GM21576 (cell line): Measurements from ENCODE around the gene FAM151B.
A peak's percentile ranks its signal among the peaks of the same experiment; 100 is the strongest.
"Not testable (repeated sequence)": the region's sequence is repeated elsewhere in the genome, so short reads cannot be mapped to it uniquely, and the experiment has no call there.

Source experiments
- ATAC-seq: cut with Tn5 transposase; IDR thresholded peaks from one replicate; pipeline ENCODE4 v1.9.1; 2021; ENCODE audit warnings: mild to moderate bottlenecking, moderate library complexity; ENCODE audit not compliant: unreplicated experiment

The FAM151B gene

GRCh38 chr5:80487829-80488721, at the start of gene FAM151B:
Gene FAM151B (plus strand): TSS chr5:80488100. CDS start chr5:80488124, 24 bp downstream.
- peak; percentile 88 for ATAC-seq

- no peak for ATAC-seq
Measured at GRCh38 chr5:80438739-80439138, 49.2 kb upstream of the FAM151B start.

GRCh38 chr5:80439213-80439612, 48.7 kb upstream of the FAM151B start:
- no peak for ATAC-seq

- ATAC-seq: no peak
Measured at GRCh38 chr5:80442742-80443141, 45.2 kb upstream of the FAM151B start.

GRCh38 chr5:80453366-80453765, 34.5 kb upstream of the FAM151B start:
- ATAC-seq: no peak

- no peak for ATAC-seq
Measured at GRCh38 chr5:80463269-80463668, 24.6 kb upstream of the FAM151B start.

- ATAC-seq: no peak
Measured at GRCh38 chr5:80466669-80467485, 21.0 kb upstream of the FAM151B start.

GRCh38 chr5:80468131-80468530, 19.8 kb upstream of the FAM151B start:
- no peak for ATAC-seq

- not testable (repeated sequence) for ATAC-seq
Measured at GRCh38 chr5:80470631-80471030, 17.3 kb upstream of the FAM151B start.

GRCh38 chr5:80474929-80475328, 13.0 kb upstream of the FAM151B start:
- ATAC-seq: no peak

GRCh38 chr5:80479713-80480112, 8.2 kb upstream of the FAM151B start:
- no peak for ATAC-seq

- ATAC-seq: no peak
Measured at GRCh38 chr5:80480354-80480753, 7.5 kb upstream of the FAM151B start.

- ATAC-seq: peak; percentile 58
Measured at GRCh38 chr5:80481019-80481893, 6.6 kb upstream of the FAM151B start.

GRCh38 chr5:80482578-80482977, 5.3 kb upstream of the FAM151B start:
- ATAC-seq: no peak

- ATAC-seq: no peak
Measured at GRCh38 chr5:80483636-80484232, 4.2 kb upstream of the FAM151B start.

GRCh38 chr5:80487444-80487828, 464 bp upstream of the FAM151B start:
- ATAC-seq: no peak

- ATAC-seq: no peak
Measured at GRCh38 chr5:80491296-80491695, 3.4 kb downstream of the FAM151B start.

GRCh38 chr5:80492741-80493140, 4.8 kb downstream of the FAM151B start:
- ATAC-seq: no peak

- not testable (repeated sequence) for ATAC-seq
Measured at GRCh38 chr5:80493443-80493842, 5.5 kb downstream of the FAM151B start.

GRCh38 chr5:80495891-80496290, 8.0 kb downstream of the FAM151B start:
- no peak for ATAC-seq
